GM18508 (cell line): ENCODE measurements around the gene CDKL4.
"Not testable (repeated sequence)": the region's sequence is repeated elsewhere in the genome, so short reads cannot be mapped to it uniquely, and the experiment has no call there.

Source experiments
- ATAC-seq: cut with Tn5 transposase; IDR thresholded peaks from one replicate; pipeline ENCODE4 v1.9.1; 2021; ENCODE audit warnings: moderate number of reproducible peaks; ENCODE audit not compliant: insufficient read depth, unreplicated experiment

Gene CDKL4

DNA sequence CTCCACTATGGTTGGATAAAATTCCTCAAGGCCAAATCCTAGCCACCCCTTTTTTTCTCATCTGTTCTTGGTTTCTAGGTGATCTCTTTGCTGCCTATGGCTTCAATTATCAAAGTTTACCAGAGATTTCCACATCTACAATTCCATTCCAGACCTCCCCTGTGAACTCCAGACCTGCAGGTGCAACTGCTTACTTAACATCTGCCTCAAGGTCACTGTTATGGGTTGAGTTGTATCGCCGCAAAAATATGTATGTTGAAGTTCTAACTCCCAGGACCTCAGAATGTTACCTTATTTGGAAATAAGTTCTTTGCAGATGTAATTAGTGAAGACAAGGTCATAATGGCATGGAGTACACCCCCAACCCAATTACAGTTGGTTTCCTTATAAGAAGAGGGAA is 62.5 kb downstream of the CDKL4 start:
- no peak for ATAC-seq

DNA sequence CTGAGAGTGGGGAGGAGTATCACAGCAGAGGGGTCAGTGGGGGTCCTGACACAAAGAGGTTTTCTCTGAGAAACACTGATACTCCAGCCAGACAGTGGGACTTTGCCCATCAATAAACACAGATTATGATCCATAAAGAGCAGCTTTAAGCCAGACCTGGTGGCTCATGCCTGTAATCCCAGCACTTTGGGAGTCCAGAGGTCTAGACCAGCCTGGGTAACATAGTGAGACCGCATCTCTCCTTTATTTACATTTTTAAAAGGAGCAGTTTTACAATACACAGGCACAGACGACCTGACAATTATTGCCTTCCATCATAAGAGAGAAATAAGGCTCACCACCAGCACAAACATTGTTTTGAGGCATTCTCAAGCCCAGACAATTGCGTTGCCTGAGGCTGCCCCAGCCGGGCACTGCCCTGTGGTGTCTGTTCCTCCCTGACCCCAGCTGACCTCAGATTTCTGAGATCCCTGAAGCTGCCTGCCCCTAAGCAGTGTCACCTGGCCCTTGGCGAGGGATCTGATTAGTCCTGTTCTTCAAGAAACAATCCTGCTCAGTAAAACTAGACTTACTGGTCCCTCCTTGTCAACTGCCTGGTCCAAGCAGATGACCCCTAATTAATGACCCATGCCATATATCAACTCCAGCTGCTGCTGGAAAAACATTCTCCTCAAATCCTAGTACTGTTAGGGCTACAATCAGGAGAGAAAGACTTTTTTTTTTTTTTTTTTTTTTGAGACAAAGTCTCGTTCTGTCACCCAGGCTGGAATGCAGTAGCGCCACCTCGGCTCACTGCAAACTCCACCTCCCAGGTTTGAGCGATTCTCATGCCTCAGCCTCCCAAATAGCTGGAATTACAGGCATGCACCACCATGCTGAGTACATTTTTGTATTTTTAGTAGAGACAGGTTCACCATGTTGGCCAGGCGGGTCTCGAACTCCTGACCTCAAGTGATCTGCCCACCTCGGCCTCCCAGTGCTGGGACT is 63.5 kb downstream of the CDKL4 start:
- ATAC-seq: no peak

DNA sequence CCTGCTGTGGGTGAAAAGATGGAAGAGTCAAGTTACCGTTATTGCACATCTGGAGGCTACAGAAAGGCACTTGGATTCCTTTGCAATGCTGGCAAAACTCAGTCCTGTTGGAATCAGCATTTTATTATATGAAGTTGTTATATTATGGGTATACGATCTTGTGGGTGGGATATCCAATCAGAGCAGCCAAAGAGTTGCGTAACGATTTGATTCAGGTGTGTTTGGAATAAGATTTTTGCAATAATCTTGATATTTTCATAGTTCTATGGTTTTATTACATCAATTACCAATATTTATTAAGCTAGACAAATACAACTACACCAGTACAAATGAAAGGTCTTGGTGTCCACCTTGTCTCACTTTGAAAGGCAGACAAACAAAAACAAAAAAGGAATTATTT is 65.0 kb downstream of the CDKL4 start:
- ATAC-seq: no peak

DNA sequence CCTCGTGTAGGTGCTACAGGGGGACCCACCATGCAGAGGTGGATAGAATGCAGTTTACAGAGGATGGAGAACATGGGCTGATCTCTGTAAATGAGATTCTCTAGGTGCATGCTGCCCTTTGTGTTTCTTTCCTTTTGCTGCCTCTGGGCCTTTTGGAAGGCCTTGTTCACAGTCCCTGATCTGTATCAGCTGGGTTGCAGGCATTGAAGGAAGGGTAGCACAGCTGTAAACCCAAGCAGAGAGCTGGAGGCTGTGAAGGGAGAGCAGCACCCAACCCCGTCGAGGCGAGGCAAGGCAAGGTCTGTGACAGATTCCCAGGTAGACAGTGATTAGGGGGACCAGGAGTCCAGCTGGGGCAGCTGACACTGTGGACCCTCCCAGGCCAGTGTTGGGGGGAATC is 66.8 kb downstream of the CDKL4 start:
- ATAC-seq: no peak

DNA sequence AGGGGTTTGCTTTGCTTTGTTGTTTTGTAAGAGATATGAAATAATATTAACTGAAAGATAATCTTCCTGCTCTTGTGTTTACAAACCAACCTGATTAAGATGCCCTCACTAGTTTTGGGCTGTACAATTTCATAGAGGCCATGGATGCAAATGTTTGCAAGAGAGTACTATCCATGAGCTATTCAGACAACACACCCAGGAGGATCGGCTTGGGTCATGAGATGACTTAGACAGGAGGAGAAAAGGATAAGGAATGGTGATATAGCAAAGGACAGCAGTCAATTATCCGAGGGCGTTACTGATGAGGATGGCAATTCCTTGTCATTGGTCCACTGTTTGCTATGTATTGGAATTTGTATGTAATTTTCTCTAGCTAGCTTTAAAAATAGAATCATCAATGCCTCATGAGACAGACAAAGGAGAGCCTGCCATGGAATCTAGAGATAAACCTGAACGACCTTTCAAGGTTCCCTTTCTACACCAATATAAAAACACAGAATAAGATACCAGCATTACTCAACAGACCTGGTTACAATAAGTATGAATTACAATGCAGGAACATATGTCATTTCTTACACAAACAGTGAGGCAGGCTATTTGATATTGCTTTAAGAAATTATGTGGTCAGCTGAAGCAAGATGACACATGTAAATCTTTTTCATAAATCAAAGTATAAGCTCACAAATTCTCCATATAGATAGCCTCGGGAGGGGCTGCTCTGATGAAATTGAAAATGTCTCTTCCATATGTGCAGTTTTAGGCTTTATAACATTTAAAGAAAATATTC is 68.6 kb downstream of the CDKL4 start:
- ATAC-seq: no peak

DNA sequence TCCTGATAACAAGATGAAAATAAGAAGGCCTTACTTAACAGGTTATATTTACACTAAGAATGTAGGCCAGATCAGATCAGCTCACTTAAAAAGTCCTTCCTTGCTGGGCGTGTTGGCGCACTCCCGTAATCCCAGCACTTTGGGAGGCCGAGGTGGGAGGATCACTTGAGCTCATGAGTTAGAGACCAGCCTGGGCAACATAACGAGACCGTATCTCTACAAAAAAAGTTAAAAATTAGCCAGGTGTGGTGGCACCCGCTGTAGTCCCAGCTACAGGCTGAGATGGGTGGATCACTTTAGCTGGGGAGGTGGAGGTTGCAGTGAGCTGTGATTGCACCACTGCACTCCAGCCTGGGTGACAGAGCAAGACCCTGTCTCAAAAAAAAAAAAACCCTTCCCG is 69.7 kb downstream of the CDKL4 start:
- no peak for ATAC-seq

DNA sequence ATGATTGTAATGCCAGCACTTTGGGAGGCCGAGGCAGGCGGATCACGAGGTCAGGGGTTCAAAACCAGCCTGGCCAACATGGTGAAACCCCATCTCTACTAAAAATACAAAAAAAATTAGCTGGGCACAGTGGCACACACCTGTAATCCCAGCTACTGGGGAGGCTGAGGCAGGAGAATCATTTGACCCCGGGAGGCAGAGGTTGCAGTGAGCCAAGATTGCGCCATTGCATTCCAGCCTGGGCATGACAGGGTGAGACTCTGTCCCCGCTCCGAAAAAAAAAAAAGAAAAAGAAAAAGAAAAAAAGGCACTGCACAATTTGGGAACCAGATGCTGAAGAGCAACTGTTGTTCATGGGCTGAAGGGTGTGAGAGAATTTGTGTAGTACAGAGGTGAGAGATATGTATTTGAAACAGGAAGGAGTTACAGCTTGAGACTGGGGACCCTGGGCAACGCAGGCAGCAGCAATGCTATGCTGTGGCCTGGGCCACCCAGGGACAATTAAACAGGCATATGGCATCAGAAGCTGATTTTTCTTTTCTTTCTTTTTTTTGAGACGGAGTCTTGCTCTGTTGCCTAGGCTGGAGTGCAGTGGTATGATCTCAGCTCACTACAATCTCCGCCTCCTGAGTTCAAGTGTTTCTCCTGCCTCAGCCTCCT is 71.6 kb downstream of the CDKL4 start:
- not testable (repeated sequence) for ATAC-seq

DNA sequence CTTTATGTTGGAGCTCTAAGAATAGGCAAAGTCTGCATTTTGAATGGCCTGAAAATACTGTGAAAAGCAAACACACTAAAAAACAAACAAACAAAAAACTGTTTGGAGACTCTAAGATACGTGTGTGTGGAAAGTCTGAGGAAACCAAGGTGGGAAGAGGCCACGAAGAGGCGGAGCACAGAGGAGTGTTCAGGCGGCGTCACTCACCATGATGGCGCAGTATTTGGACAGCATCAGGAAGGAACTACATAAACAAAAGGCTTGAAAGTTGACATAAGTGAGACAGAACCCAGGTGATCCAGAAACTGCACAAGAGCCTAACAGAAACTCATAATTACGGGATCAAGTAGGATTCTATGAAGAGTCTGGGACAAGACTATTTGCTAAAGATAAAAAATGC is 72.1 kb downstream of the CDKL4 start:
- no peak for ATAC-seq

DNA sequence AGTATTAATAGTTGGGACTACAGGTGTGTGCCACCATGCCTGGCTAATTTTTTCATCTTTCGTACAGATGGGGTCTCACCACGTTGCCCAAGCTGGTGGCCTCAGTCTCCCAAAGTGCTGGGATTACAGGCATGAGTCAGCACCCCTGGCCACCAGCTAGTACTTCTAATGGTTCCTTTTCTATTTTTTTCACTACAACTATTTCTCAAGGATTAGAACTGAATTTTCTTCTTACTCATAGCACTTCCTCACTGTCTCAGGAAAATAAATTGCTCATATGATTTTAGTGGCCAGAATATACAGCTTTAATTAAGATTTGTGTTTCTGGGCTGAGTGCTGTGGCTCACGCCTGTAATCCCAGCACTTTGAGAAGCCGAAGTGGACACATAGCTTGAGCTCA is 79.7 kb downstream of the CDKL4 start:
- no peak for ATAC-seq

DNA sequence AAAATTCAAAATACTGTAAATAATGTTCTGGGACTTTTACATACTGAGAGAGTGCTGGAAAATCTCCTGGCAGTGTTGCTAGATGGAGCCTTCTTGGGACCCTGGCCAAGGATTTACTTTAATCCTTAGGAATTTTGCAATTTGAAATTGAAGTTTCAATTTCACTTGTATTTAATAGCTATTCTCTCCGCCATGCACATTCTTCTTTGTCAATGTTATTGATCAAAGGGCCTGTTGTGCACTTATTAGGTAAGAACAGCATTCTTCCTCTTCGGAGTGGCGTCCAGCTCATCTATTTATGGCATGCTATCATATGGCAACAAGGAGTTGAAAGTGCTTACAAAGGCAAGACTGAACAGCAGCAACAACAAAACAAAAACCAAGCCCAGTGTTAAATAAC is 82.8 kb downstream of the CDKL4 start:
- no peak for ATAC-seq

DNA sequence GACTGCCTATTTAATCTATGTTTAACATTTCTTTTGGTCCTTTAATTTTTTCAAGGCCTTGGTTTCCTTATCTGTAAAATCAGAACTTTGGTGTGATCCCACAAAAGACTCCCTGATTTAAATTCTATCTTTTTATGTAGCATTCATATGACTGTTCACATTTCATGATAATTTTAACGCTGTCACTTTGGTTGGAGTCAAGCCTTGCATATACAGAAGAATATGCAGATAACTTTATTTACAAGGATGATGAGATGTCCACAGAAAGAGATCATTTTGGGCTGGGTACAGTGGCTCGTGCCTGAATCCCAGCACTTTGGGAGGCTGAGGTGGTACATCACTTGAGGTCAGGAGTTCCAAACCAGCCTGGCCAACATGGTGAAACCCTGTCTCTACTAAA is 84.5 kb downstream of the CDKL4 start:
- ATAC-seq: no peak

DNA sequence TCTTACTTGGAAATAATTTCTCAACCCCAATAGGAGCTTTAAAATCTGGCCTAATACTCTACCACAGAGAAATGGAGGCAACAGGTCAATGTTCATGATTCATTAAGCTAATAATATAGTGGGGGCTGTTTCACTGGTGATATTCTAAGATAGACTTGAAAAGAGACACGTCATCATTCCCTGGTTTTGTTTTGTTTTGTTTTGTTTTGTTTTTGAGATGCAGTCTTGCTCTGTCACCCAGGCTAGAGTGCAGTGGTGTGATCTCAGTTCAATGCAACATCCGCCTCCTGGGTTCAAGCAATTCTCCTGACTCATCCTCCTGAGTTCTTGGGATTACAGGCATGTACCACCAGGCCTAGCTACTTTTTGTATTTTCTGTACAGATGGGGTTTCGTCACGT is 85.4 kb downstream of the CDKL4 start:
- ATAC-seq: no peak

DNA sequence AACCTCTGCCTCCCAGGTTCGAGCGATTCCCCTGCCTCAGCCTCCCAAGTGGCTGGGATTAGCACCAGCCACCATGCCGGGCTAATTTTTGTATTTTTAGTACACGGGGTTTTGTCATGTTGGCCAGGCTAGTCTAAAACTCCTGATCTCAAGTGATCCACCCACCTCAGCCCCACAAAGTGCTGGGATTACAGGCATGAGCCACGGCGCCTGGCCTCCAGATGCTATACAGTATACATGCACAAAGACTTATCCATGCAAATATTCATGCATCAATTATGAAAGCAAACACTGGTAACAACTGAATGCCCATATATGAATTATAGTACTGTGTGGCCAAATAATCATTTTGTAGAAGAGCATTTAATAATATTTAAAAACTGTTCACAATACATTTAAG is 86.9 kb downstream of the CDKL4 start:
- no peak for ATAC-seq

DNA sequence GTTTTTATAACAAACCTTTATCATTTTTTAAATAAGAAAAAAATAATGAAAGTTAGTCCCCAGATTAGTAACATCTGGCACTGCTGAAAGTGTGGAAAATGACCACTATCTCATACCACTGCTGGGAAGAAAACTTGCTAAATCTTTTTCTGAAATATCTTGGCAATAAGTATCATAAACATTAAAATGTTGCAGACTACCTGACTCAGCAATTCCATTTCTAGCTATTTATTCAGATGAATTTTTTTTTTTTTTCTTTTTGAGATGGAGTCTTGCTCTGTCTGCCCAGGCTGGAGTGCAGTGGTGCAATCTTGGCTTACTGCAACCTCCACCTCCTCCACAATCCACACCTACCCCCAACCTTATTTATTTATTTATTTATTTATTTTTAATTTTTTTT is 87.7 kb downstream of the CDKL4 start:
- no peak for ATAC-seq

DNA sequence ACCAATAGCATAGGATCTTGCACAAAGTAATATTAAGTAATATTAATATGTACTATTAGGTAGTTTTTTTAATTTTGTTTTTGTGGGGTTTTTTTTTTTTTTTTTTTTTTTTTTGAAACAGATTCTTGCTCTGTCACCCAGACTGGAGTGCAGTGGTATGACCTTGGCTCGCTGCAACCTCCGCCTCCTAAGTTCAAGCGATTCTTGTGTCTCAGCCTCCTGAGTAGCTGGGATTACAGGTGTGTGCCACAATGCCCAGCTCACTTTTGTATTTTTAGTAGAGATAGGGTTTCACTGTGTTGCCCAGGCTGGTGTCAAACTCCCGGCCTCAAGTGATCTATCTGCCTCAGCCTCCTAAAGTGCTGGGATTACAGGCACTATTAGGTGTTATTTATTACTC is 88.2 kb downstream of the CDKL4 start:
- not testable (repeated sequence) for ATAC-seq

DNA sequence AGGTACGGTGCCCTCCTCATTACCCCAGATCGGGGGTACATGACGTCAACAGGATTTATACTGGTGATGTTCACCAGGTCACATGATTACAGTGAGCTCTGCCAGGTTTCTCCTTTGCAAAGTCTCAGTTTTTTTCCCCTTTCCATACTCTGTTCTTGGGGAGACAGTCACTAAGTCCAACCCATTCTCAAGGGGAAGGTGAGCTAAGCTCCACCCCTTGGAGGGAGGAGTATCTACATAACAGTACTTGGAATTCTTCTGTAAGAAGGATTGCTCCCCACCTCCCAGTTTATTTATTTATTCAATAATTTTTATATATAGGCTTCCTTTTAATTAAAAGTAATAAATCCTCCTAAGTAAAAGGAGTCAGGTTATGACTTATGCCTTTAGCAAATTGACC is 88.8 kb downstream of the CDKL4 start:
- ATAC-seq: no peak

DNA sequence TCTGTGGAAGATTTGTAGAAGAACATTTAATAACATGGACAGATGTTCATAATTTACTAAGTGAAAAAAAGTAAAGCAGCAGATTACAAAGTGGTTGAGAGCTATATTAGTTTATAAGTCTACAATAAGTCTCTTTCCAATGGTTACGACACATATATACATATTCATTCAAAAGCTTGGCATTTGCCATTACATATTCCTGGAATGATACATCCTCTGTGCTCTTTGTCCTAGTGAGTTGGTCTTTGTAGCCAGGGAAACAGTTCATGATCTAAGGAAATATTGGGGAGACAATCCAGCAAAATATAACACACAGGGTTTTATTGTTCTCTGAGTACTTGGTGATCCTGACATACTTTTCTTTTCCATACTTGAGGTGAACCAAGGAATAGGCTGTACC is 90.5 kb downstream of the CDKL4 start:
- ATAC-seq: no peak

DNA sequence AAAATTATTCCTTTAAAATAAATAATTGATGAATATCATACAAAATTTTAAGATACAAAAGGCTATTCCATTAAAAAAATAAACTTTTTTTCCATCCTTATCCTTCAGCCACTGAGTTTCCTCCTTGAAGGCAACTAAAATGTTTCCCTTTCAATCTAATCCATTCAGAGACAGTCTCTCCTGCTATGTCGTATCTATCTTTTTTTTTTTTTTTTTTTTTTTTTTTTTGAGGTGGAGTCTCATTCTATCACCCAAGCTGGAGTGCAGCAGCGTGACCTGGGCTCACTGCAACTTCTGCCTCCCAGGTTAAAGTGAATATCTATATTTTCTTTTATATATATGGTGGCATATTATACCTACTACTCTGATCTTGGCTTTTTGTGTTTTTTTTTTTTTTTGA is 91.3 kb downstream of the CDKL4 start:
- ATAC-seq: no peak

DNA sequence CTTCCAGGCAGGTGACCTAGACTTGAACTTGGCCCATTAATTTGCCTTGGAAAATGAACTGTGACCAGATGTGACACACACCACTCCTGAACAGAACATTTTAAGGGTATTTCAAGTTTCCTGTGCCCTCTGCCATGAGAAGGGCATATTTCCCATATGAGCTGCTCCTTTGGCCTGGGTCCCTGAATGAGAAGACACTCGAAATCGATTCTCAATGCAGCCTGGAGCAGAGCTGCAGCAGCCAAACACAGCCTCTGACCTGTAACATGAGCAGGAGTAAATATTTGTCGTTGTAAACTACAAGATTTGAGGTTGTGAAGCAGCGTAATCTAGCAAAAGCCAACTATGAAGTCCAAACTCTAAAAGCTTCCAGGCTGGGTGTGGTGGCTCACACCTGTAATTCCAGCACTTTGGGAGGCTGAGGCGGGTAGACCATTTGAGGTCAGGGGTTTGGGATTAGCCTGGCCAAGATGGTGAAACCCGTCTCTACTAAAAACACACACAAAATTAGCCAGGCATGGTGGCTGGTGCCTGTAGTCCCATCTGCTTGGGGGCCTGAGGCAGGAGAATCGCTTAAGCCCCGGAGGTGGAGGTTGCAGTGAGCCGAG is 92.8 kb downstream of the CDKL4 start:
- ATAC-seq: no peak

DNA sequence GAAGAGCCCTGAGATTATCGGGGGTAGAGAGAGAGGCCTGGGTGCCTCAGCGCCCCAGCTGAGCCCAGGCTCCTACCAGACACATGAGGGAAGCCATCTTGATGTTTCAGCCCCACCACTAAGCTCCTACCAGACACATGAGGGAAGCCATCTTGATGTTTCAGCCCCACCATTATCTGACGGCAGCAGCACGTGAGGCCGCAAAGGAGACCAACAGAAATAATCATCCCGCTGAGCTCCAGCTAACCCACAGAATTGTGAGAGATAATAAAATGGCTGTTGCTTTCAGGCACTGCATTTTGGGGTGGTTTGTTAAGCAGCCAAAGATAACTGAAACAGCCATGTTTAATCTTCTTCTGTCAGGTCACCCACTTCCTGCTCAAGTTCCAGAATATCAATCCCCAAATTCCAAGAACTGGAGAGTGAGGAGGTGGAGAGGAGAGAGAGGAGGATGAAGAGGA is 93.6 kb downstream of the CDKL4 start:
- no peak for ATAC-seq
